Stimulated activated CD8-positive, alpha-beta memory T cell treated with anti-CD3 and anti-CD28 coated beads, Interleukin-7, amount 100 ng/mL, for 24 hours (primary cell): ENCODE results near the gene KCNK17.

ENCODE experiments used
- DNase-seq: peaks from one replicate; pipeline ENCODE4 v3.0.0-alpha.2; 2020; ENCODE audit warnings: low read depth

KCNK17 gene

GRCh38 chr6:39335780-39336545 lies 21.7 kb upstream of the KCNK17 start:
- no peak for DNase-seq

GRCh38 chr6:39333644-39334438 lies 19.6 kb upstream of the KCNK17 start:
- no peak for DNase-seq

GRCh38 chr6:39330476-39330875 lies 16.3 kb upstream of the KCNK17 start:
- no peak for DNase-seq

GRCh38 chr6:39330057-39330456 lies 15.8 kb upstream of the KCNK17 start:
- DNase-seq: no peak

GRCh38 chr6:39328066-39328465 lies 13.8 kb upstream of the KCNK17 start:
- DNase-seq: no peak

- no peak for DNase-seq
Measured at GRCh38 chr6:39327507-39327906, 13.3 kb upstream of the KCNK17 start.

GRCh38 chr6:39322306-39322850 lies 8.2 kb upstream of the KCNK17 start, which contains the start of gene KCNK16:
Gene KCNK16 (minus strand): TSS chr6:39322702. CDS start chr6:39322540, 162 bp downstream.
- no peak for DNase-seq

- DNase-seq: no peak
Measured at GRCh38 chr6:39321761-39322160, 7.5 kb upstream of the KCNK17 start.

GRCh38 chr6:39320363-39320984 lies 6.3 kb upstream of the KCNK17 start:
- no peak for DNase-seq

- DNase-seq: no peak
Measured at GRCh38 chr6:39319621-39320362, 5.6 kb upstream of the KCNK17 start.

- DNase-seq: no peak
Measured at GRCh38 chr6:39317256-39317655, 3.0 kb upstream of the KCNK17 start.

- no peak for DNase-seq
Measured at GRCh38 chr6:39313526-39314272, 520 bp downstream of the KCNK17 start.

GRCh38 chr6:39312912-39313525 lies 1.2 kb downstream of the KCNK17 start:
- no peak for DNase-seq

GRCh38 chr6:39310542-39310941 lies 3.7 kb downstream of the KCNK17 start:
- no peak for DNase-seq

GRCh38 chr6:39309942-39310531 lies 4.2 kb downstream of the KCNK17 start:
- peak; percentile 26 for DNase-seq

- no peak for DNase-seq
Measured at GRCh38 chr6:39307462-39307861, 6.8 kb downstream of the KCNK17 start.

- no peak for DNase-seq
Measured at GRCh38 chr6:39304951-39305350, 9.3 kb downstream of the KCNK17 start.

GRCh38 chr6:39303425-39304153 lies 10.6 kb downstream of the KCNK17 start:
- no peak for DNase-seq

GRCh38 chr6:39302669-39303424 lies 11.4 kb downstream of the KCNK17 start:
- peak; percentile 85 for DNase-seq
